Measurements from ENCODE around the gene PPP1R10.
A peak's percentile ranks its signal among the peaks of the same experiment; 100 is the strongest.

The PPP1R10 gene

GRCh38 chr6:30643656-30644055 is 26.6 kb upstream of the PPP1R10 start:
- Histone ChIP-seq H3K27ac (ENCODE audit: poor library complexity, severe bottlenecking) (no peak overlapping the region), H3K9me3 (ENCODE audit: severe bottlenecking) (no peaks in the 10 kb centered on the region), H3K36me3 (ENCODE audit: low read depth) (peaks cover 29% of the 10 kb centered on the region), H3K4me3 (ENCODE audit: severe bottlenecking) (no peak overlapping the region), H3K27me3 (ENCODE audit: insufficient read depth, poor library complexity, severe bottlenecking) (no peaks in the 10 kb centered on the region), H3K4me1 (ENCODE audit: insufficient read depth, poor library complexity, severe bottlenecking) (peaks cover 4% of the 10 kb centered on the region)
- no peak for TF ChIP-seq CTCF (IDR thresholded peaks at IDR 0.05; ENCODE audit: poor library complexity, severe bottlenecking)
- no peak for ATAC-seq (ENCODE audit: low read depth)
- no peak for DNase-seq (ENCODE audit: low spot score)

- TF ChIP-seq CTCF (IDR thresholded peaks at IDR 0.05; ENCODE audit: poor library complexity, severe bottlenecking) = no peak
- Histone ChIP-seq H3K36me3 (ENCODE audit: low read depth) (peaks cover 28% of the 10 kb centered on the region), H3K27me3 (ENCODE audit: insufficient read depth, poor library complexity, severe bottlenecking) (no peaks in the 10 kb centered on the region), H3K27ac (ENCODE audit: poor library complexity, severe bottlenecking) (no peak overlapping the region), H3K9me3 (ENCODE audit: severe bottlenecking) (no peaks in the 10 kb centered on the region), H3K4me3 (ENCODE audit: severe bottlenecking) (no peak overlapping the region), H3K4me1 (ENCODE audit: insufficient read depth, poor library complexity, severe bottlenecking) (no peaks in the 10 kb centered on the region)
- no peak for ATAC-seq (ENCODE audit: low read depth)
- no peak for DNase-seq (ENCODE audit: low spot score)
Observed at GRCh38 chr6:30641048-30641447, 24.0 kb upstream of the PPP1R10 start.

- ATAC-seq (ENCODE audit: low read depth) = peak; percentile 53; the same call in 1 of the 3 replicates
- Histone ChIP-seq H3K27me3 (ENCODE audit: insufficient read depth, poor library complexity, severe bottlenecking) (no peaks in the 10 kb centered on the region), H3K9me3 (ENCODE audit: severe bottlenecking) (no peaks in the 10 kb centered on the region), H3K4me1 (ENCODE audit: insufficient read depth, poor library complexity, severe bottlenecking) (no peaks in the 10 kb centered on the region), H3K27ac (ENCODE audit: poor library complexity, severe bottlenecking) (no peak overlapping the region), H3K4me3 (ENCODE audit: severe bottlenecking) (no peak overlapping the region), H3K36me3 (ENCODE audit: low read depth) (peaks cover 25% of the 10 kb centered on the region)
- no peak for DNase-seq (ENCODE audit: low spot score)
- peak; percentile 15 for TF ChIP-seq CTCF (IDR thresholded peaks at IDR 0.05; ENCODE audit: poor library complexity, severe bottlenecking)
Observed at GRCh38 chr6:30640481-30640880, 23.4 kb upstream of the PPP1R10 start.

GRCh38 chr6:30635834-30636233 is 18.8 kb upstream of the PPP1R10 start:
- peaks cover 25% of the 10 kb centered on the region for H3K36me3 ChIP-seq (ENCODE audit: low read depth)
- no peak overlapping the region for H3K4me3 ChIP-seq (ENCODE audit: severe bottlenecking)
- no peak overlapping the region for H3K27ac ChIP-seq (ENCODE audit: poor library complexity, severe bottlenecking)
- DNase-seq (ENCODE audit: low spot score) (no peak), ATAC-seq (ENCODE audit: low read depth) (no peak)
- H3K9me3 ChIP-seq (ENCODE audit: severe bottlenecking) = no peaks in the 10 kb centered on the region
- no peaks in the 10 kb centered on the region for H3K4me1 ChIP-seq (ENCODE audit: insufficient read depth, poor library complexity, severe bottlenecking)
- H3K27me3 ChIP-seq (ENCODE audit: insufficient read depth, poor library complexity, severe bottlenecking) = no peaks in the 10 kb centered on the region
- no peak for TF ChIP-seq CTCF (IDR thresholded peaks at IDR 0.05; ENCODE audit: poor library complexity, severe bottlenecking)

- ATAC-seq (ENCODE audit: low read depth) (peak; percentile 96), DNase-seq (ENCODE audit: low spot score) (peak; percentile 82)
- TF ChIP-seq CTCF (IDR thresholded peaks at IDR 0.05; ENCODE audit: poor library complexity, severe bottlenecking) = peak; percentile 44
- no peaks in the 10 kb centered on the region for H3K4me1 ChIP-seq (ENCODE audit: insufficient read depth, poor library complexity, severe bottlenecking)
- H3K27me3 ChIP-seq (ENCODE audit: insufficient read depth, poor library complexity, severe bottlenecking) = no peaks in the 10 kb centered on the region
- peak within 1 kb of the TSS; percentile 46 for H3K4me3 ChIP-seq (ENCODE audit: severe bottlenecking)
- no peaks in the 10 kb centered on the region for H3K9me3 ChIP-seq (ENCODE audit: severe bottlenecking)
- H3K27ac ChIP-seq (ENCODE audit: poor library complexity, severe bottlenecking) = peak within 1 kb of the TSS; percentile 32
- H3K36me3 ChIP-seq (ENCODE audit: low read depth) = peaks cover 68% of the 10 kb centered on the region
Observed at GRCh38 chr6:30626484-30627366, 9.7 kb upstream of the PPP1R10 start, which contains the start of gene ATAT1. TSS of gene ATAT1 (plus strand) at chr6:30626874.
